K562 (cell line): ENCODE data around the gene CHTOP. TPM values are rescaled to one million over a fixed set of nuclear protein-coding genes. Genes with fewer than 3 reads are reported as not detected.
A peak's percentile ranks its signal among the peaks of the same experiment; 100 is the strongest.

Source experiments
- ETV5 ChIP-seq: sonication (generic); formaldehyde crosslinking; IDR thresholded peaks from 2 replicates; pipeline ENCODE4 v1.4.0; 2020; ENCODE audit warnings: low read depth, mild to moderate bottlenecking, missing genetic modification reagents
- HNRNPH1 ChIP-seq: fragments of 200-400 bp; formaldehyde crosslinking; optimal IDR thresholded peaks from 2 replicates; pipeline ENCODE3; 2017; ENCODE audit warnings: low read depth, mild to moderate bottlenecking, low read length, moderate library complexity
- JUNB ChIP-seq: fragments of 450-650 bp; formaldehyde crosslinking; conservative IDR thresholded peaks from 2 replicates; pipeline ENCODE4 v1.4.0; 2020; ENCODE audit warnings: mild to moderate bottlenecking
- NCOA1 ChIP-seq: fragments of 450-650 bp; IDR thresholded peaks from 2 replicates; pipeline ENCODE4 v1.6.1; 2016; ENCODE audit warnings: low read depth
- PCBP1 ChIP-seq: fragments of 200-400 bp; formaldehyde crosslinking; IDR thresholded peaks from 2 replicates; pipeline ENCODE4 v1.6.1; 2018; ENCODE audit warnings: mild to moderate bottlenecking, low read depth, low read length; ENCODE audit not compliant: poor library complexity, severe bottlenecking
- POLR2AphosphoS2 ChIP-seq: IDR thresholded peaks from 2 replicates; pipeline ENCODE4 v1.6.1; 2012; ENCODE audit warnings: low read length, improper control_type of control experiment
- POLR3A ChIP-seq: IDR thresholded peaks from 2 replicates; pipeline ENCODE4 v1.6.1; 2011; ENCODE audit warnings: borderline replicate concordance, mild to moderate bottlenecking, moderate library complexity; ENCODE audit not compliant: insufficient read length, insufficient read depth; ENCODE audit errors: extremely low read depth
- SP2 ChIP-seq: IDR thresholded peaks from 2 replicates; pipeline ENCODE4 v1.6.1; 2011; ENCODE audit warnings: mild to moderate bottlenecking, low read depth, low read length, moderate library complexity; ENCODE audit not compliant: poor library complexity, severe bottlenecking; ENCODE audit errors: extremely low read depth
- TBP ChIP-seq: optimal IDR thresholded peaks from 2 replicates; pipeline ENCODE3; 2011; ENCODE audit warnings: low read depth, low read length, improper control_type of control experiment
- TEAD1 ChIP-seq, 2 experiments: fragments of 450-650 bp in 1 of 2; sonication (generic) in 1 of 2; formaldehyde crosslinking; IDR thresholded peaks; 2 replicates each; pipeline versions ENCODE4 v1.4.0 to v1.8.0; 2020 to 2022; ENCODE audit warnings: mild to moderate bottlenecking in 2 of 2, missing genetic modification reagents in 1 of 2
- ZNF232 ChIP-seq: sonication (generic); formaldehyde crosslinking; IDR thresholded peaks from 2 replicates; pipeline ENCODE4 v1.8.0; 2022; ENCODE audit warnings: mild to moderate bottlenecking, missing genetic modification reagents
- polyA plus RNA-seq, 8 experiments: library from polyadenylated mRNA; depleted of rRNA in 4 of 8; stranded (reverse) in 5 of 8; unstranded in 3 of 8; fragments of >200 nt; fragmentation: Nextera tagmentation in 2 of 8; fragmentation: Illumina TruSeq in 1 of 8; extraction: Ambion mirVana in 2 of 8; extraction: Trizol in 1 of 8; gene quantifications; 2 replicates each; pipeline versions ENCODE4 v1.2.1 to v1.2.3, GENCODE V29; 2011 to 2014; ENCODE audit warnings: inconsistent platforms in 1 of 8, missing spikeins in 1 of 8
- total RNA-seq, 7 experiments: library from RNA; depleted of rRNA in 6 of 7; stranded (reverse); fragments of >200 nt in 6 of 7; fragmentation: Illumina TruSeq in 2 of 7; extraction: Trizol in 2 of 7; gene quantifications; 2 replicates each; pipeline versions ENCODE4 v1.2.1 to v1.2.3, GENCODE V29; 2011 to 2021; ENCODE audit warnings: low replicate concordance in 1 of 7
- TF ChIP-seq, protein P1 (sequence below), 2 experiments: fragments of 450-650 bp in 1 of 2; sonication (generic) in 1 of 2; formaldehyde crosslinking in 1 of 2; IDR thresholded peaks; 2 replicates each; pipeline versions ENCODE4 v1.7.1 to v1.9.0; 2016 to 2022; ENCODE audit warnings: inconsistent platforms in 1 of 2, mild to moderate bottlenecking in 1 of 2, missing genetic modification reagents in 1 of 2
- TF ChIP-seq, protein P2 (sequence below): IDR thresholded peaks from 3 replicates; pipeline ENCODE4 v1.6.1; 2011; ENCODE audit warnings: borderline replicate concordance, mild to moderate bottlenecking; ENCODE audit not compliant: insufficient read length, insufficient read depth
- TF ChIP-seq, protein P3 (sequence below): fragments of 200-800 bp; sonication (Bioruptor generic); IDR thresholded peaks from 2 replicates; pipeline ENCODE4 v1.6.1; 2017; ENCODE audit warnings: missing genetic modification characterization, missing compliant biosample characterization

CHTOP gene
- total and polyA plus RNA-seq, 9 of the 15 experiments (the other 6 are each of a cell fraction or from before 2014, with no cell fraction given) = 10.2 to 91.8 (median 60.8) TPM

DNA sequence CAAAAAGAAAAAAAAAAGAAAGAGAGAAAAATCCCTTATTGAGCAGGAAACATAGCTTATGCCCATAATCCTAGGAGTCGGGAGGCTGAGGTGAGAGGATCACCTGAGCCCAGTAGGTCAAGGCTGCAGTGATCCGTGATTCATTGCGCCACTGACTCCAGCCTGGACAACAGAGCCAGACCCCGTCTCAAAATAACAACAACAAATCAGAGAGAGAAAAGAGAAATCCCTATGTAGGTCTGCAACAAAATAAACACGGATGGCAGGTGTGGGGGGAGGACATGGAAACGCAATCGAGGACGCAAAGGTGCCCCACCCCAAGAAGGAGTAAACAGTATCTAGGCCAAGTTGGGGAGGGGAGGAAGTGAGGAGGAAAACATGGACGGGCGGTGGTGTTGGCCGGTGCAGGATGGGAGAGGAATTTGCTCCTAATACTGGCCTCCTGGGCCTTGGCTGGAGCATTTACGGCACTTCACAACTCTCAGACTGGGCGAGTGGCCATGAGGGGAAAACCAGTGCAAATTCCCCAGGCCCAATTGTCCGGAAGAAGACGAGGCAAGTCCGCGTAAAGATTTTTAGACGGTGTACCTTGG, 609 bp upstream of the CHTOP start (continued):
- TF ChIP-seq, protein P1, sequence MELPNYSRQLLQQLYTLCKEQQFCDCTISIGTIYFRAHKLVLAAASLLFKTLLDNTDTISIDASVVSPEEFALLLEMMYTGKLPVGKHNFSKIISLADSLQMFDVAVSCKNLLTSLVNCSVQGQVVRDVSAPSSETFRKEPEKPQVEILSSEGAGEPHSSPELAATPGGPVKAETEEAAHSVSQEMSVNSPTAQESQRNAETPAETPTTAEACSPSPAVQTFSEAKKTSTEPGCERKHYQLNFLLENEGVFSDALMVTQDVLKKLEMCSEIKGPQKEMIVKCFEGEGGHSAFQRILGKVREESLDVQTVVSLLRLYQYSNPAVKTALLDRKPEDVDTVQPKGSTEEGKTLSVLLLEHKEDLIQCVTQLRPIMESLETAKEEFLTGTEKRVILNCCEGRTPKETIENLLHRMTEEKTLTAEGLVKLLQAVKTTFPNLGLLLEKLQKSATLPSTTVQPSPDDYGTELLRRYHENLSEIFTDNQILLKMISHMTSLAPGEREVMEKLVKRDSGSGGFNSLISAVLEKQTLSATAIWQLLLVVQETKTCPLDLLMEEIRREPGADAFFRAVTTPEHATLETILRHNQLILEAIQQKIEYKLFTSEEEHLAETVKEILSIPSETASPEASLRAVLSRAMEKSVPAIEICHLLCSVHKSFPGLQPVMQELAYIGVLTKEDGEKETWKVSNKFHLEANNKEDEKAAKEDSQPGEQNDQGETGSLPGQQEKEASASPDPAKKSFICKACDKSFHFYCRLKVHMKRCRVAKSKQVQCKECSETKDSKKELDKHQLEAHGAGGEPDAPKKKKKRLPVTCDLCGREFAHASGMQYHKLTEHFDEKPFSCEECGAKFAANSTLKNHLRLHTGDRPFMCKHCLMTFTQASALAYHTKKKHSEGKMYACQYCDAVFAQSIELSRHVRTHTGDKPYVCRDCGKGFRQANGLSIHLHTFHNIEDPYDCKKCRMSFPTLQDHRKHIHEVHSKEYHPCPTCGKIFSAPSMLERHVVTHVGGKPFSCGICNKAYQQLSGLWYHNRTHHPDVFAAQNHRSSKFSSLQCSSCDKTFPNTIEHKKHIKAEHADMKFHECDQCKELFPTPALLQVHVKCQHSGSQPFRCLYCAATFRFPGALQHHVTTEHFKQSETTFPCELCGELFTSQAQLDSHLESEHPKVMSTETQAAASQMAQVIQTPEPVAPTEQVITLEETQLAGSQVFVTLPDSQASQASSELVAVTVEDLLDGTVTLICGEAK (IDR thresholded peaks at IDR 0.05) = peak; percentile 20; the same call in 1 of the 2 replicates
- TF ChIP-seq, protein P1 (CRISPR knock-in tag; IDR thresholded peaks at IDR 0.05) = no peak
- TF ChIP-seq SP2 (no peak), HNRNPH1 (no peak), NCOA1 (no peak), TEAD1 (CRISPR knock-in tag; IDR thresholded peaks at IDR 0.05) (peak in 1 of 2 experiments; percentile 24; a peak in 1 of 4 replicates), TBP (no peak), PCBP1 (no peak), POLR3A (no peak), POLR2AphosphoS2 (no peak), ZNF232 (CRISPR knock-in tag) (no peak), JUNB (CRISPR knock-in tag) (no peak), ETV5 (CRISPR knock-in tag) (0 out of 2 replicates have a peak, but pooled peaks have one; percentile 7)
- TF ChIP-seq, protein P2, sequence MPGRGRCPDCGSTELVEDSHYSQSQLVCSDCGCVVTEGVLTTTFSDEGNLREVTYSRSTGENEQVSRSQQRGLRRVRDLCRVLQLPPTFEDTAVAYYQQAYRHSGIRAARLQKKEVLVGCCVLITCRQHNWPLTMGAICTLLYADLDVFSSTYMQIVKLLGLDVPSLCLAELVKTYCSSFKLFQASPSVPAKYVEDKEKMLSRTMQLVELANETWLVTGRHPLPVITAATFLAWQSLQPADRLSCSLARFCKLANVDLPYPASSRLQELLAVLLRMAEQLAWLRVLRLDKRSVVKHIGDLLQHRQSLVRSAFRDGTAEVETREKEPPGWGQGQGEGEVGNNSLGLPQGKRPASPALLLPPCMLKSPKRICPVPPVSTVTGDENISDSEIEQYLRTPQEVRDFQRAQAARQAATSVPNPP = no peak
- TF ChIP-seq, protein P3, sequence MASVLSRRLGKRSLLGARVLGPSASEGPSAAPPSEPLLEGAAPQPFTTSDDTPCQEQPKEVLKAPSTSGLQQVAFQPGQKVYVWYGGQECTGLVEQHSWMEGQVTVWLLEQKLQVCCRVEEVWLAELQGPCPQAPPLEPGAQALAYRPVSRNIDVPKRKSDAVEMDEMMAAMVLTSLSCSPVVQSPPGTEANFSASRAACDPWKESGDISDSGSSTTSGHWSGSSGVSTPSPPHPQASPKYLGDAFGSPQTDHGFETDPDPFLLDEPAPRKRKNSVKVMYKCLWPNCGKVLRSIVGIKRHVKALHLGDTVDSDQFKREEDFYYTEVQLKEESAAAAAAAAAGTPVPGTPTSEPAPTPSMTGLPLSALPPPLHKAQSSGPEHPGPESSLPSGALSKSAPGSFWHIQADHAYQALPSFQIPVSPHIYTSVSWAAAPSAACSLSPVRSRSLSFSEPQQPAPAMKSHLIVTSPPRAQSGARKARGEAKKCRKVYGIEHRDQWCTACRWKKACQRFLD (CRISPR knock-in tag) = no peak
